HG03469 (cell line): ENCODE data around the gene NUMA1.

Experiments
- ATAC-seq: cut with Tn5 transposase; IDR thresholded peaks from one replicate; pipeline ENCODE4 v1.9.1; 2021; ENCODE audit warnings: mild to moderate bottlenecking, moderate library complexity, moderate number of reproducible peaks; ENCODE audit not compliant: unreplicated experiment

Gene NUMA1

DNA sequence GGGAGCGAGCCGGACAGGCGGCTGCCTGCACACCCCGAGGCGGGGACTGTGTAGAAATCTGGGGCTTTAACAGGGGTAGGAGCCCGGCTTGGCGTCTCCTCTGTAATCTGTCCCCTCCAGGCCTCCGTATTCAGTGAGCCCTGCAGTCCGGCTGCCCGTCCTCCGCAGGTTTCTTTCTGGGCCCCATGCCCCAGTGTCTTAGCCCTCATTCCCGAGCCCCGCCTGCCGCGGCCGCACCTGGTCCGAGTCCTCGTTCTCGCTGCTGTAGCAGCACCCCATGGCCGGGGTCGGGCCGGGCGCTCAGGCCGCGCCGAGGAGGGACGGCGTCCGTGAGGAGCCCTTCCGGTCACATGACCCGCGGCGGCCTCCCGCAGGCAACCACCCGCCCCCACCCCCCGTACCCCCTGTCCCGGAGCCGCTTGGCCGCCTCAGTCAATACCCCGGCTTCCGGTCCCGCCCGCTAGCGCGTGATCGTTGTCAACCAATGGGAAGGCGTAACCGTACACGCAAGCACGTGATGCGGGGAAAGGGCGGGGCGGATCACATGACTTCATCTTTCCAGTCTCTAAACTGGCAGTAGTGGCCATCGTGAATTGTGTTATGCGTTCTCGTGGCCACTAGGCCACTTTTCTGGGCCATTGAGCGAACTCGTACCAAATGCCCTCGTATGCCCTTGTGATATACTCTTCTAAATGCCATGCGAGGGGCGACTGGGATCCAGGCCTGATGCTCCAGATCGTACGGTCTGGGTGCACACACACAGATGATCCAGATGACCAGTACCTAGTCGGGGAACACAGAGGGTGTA, 22.8 kb upstream of the NUMA1 start, which contains the start of gene LAMTOR1:
TSS of gene LAMTOR1 (minus strand) at position 352 of the 808 bp plus-strand sequence. CDS start at position 279, 73 bp downstream.
- peak; percentile 58 for ATAC-seq

DNA sequence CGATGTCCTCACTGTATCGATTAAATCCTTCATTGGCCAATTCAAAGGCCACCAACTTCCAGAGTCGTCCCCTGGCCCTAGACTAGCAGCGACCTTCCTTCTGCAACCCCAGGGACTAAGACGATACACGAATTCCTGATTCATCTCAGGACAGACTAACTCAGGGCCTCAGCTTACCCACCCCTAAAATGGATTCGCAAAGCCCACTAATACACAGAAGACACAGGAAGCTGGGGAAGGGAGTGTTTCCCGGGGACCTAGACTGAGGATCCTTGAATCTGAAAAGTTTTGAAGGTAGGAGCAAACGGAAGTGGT, 22.2 kb upstream of the NUMA1 start:
- ATAC-seq: no peak

DNA sequence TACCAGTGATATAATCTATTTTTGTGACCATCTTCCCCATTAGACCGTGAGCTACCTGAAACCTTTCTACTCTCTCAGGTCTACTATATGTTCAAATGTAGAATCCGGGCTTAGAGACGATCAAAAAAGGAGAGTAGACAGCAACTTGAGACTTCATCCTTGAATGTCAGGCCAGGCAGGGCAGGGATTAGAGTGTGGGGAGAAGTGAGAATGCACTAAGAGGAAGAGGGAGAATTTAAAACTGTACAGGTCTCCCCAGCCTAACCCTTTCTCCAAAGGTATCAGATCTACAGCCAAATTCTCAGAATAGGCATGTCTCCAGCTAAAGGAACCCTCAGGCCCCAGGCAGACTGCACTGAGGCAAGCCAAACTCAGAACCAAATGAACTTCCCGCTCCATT, 21.8 kb upstream of the NUMA1 start:
- ATAC-seq: no peak

DNA sequence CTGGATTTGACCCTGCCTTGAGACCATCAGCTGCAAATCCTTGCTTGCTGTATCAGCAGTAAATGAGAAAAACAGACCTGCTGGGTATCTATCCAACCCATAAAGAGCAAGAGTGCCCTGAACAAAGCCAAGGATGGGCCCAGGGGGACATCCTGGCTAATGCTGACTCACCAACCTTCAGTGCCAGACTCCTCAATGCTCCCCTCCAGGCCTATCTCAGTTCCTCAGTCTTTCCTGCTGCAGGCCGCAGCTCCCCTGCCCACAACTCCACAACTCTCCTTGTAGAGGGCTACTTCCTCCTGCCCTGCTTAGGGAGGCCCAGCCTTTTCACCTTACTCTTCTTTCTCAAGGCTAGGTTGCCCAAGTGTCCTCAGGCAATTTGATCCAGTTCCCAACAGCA, 20.1 kb upstream of the NUMA1 start:
- no peak for ATAC-seq

DNA sequence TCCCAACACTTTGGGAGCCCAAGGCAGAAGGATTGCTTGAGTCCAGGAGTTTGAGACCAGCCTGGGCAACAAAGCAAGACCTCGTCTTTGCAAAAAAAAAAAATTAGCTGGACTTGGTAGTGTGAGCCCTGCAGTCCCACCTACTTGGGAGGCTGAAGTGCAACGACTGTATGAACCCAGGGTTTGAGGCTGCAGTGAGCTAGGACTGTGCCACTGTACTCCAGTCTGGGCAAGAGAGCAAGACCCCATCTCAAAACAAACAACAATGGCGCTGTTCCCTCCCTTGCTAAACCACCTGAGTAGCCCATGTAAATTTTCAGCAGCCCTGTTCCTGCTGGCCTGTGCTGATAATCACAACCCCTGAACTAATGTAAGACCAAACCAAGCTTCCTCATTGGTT, 19.7 kb upstream of the NUMA1 start:
- ATAC-seq: no peak

DNA sequence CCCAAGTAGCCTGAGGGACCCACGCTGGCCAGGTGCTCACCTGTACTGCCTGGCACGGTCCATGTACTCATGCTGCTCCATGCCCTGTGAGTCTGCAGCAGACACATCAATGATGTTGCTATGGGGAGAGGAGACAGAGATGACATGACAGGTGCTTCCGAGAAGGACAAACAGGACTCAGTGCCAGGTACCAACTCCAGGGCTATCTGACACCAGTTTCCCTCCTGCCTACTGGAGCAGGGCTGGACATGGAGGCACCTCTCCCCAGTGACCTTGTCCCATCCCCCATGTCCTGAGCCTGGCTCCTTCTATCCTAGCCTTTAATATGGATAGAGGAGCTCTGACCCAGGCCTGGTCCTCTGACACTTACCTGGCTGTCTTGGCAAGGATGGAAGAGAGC, 18.4 kb upstream of the NUMA1 start:
- no peak for ATAC-seq

DNA sequence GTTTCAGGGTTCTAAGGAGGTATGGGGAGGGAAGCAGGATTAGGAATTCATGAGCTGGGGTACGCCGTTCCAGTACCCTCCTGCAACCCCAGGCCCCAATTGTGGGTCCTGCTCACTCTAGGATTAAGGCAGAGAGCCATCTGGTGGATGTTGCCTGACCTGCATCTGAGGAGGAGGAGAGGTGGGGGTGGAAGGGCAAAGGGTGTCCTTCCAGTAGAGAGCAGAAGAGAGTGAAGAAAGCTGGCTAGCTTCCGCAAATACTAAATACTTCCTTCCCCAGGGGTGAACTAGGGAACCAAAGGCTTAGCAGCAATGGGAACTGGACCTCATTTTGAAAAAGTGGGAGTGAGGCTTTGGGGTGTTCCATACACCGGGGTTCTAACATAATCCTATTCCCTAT, 10.9 kb upstream of the NUMA1 start:
- no peak for ATAC-seq

DNA sequence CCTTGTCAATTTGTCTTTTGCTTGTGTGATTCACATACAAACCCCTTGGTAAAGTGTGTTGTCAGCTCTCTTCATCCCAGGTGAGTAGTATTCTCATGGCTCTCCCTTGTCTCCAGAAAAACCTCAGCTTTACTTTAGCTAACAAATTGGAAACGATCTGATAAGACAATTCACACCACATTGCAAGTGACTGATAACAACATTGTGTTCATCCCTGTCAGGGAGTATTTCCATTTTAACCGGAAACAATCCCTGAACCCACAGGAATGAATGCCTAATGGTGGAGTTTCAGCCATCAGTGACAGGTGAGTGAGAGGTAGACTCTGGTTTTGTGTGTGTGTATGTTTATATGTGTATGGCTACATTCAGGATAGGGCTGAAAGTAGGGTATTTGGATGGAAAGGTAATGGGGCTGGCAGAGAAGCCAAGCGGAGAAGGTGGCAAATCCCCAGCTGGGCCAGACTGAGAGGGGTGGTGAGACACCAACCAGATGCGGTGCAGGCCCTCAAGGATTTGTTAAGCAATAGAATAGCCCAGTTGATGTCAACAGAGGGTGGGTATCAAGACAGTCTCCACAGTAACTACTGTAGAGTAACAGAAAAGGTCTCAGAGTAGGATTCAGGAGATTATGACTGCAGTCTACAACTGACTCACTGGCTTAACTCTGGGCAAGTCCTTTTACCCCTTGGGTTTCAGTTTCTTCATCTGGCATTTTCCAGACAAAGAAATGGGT, 7.9 kb upstream of the NUMA1 start:
- ATAC-seq: no peak

DNA sequence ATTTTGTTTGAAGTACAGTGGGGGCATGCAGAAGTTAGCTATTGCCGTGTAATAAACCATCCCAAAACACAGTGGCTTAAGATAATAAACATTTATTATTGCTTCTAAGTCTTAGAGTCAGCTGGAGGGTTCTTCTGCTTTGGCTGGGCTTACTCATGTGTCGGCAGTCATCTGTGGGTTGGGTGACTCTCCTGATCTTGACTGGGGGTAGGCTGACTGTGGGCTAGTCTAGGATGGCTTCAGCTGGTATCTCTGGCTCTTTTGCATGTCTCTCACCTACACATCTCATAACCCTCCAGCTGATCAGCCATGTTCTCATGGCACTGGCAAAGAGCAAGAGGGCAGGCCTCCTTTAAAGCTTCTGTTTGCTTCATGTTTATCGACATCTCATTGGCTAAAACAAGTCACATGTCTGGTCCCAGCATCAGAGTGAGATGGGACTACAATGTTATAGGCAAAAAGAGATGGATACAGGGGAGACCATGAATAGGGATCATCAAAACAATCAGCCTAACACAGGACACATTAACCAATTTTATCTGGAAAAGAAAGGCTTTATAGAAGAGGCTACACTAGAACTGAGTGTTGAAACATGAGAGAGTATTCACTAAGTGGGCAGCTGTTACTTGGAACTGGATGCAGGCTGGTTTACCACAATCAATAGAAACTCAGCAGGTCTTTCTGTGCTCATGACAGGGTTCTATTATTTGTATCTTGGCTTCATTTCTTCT, 5.4 kb upstream of the NUMA1 start:
- no peak for ATAC-seq

DNA sequence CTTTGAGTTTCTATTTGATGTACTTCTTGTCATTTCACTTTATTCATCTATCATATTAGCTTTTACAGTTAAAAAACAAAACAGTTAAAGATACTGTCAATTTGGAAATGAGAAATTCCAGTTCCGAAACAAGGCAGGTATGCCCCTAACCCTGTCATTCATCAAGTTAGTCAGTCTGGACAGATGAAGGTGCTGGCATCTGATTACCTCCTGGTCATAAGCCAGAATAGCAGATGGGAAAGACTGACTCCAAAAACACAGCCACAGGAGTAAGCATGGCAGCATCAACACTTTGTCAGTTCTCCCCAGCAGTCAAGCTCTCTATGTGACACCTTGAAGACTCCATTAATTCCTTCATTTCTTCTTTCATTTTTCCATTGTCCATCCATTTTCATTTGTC, 4.6 kb upstream of the NUMA1 start:
- no peak for ATAC-seq

DNA sequence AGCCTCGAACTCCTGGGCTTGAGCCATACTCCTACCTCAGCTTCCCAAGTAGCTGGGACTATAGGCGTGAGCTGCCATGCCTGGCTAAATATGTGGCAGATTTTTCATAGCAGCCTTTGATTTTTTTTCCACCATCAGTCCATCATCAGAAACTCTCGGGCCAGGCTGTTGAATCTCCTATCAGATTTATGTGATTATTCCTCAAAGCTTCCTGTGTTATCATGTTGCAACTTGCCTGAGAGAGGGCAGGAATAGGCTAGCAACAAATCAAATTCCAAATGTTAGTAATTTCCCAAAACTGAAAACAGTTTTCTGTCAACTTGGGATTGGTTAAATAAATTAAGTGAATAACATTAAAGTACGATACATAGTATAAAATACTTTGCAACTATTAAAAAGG, 3.7 kb upstream of the NUMA1 start:
- no peak for ATAC-seq

DNA sequence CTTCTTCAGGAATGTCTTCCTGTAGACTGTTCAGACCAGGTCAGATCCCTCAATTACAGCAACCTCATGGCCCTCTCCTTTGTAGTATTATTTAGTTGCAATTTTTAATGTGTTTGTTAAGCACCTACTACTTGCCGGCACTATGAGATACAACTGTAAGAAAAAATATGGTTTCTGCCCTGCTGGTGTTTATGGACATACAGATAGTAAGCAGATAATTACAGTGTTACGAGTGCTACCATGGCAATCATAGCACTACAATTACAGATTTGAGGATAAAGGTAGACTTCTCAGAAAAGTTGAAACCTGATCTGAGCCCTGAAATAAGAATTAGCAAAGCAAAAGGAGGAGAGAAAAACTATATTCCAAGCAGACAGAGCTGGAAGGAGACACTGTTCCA, 3.1 kb upstream of the NUMA1 start:
- no peak for ATAC-seq

DNA sequence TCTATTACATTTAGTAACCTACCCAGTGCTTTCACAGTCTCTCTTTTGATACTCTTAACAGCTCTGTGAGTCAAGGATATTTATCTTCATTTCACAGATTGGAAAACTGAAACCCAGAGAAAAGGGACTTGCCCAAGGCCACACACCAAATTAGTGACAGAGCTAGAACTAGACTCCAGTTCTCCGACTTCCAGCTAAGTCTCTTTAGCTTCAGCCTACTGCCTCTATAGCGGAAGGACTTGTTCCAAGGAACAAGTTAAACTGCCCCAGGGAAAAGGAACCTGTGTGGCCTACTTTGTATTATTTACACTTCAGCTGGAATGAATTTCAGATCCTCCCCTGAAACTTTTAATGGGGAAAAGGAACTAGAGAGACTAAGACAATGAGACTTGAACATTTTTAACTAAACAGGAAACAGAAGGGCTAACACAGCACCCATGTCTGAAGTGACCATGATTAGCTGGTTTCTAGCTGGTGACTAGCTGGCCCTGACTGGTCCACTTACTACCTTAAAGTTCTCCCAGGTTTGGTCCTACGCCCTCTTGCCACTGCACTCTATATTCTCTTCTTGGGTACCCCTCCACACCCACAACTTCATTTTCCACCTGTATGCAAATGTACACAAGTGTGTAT, 1.6 kb upstream of the NUMA1 start:
- ATAC-seq: no peak

DNA sequence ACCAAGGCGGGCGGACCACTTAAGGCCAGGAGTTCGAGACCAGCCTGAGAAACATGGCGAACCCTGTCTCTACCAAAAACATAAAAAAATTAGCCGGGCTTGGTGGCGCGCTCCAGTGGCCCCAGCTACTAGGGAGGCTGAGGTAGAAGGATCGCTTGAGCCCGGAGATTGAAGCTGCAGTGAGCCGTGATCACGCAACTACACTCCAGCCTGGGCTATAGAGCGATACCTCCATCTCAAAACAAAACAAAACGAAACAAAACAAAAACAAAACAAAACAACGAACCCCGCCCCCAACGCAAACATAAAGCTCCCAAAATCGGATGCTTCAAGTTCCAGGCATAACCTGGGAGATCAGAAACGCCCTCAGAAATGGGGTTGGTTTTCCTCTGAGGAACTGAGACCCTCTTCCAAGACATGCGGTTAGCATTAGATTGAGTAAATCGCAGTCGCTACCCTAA, 872 bp upstream of the NUMA1 start:
- no peak for ATAC-seq

DNA sequence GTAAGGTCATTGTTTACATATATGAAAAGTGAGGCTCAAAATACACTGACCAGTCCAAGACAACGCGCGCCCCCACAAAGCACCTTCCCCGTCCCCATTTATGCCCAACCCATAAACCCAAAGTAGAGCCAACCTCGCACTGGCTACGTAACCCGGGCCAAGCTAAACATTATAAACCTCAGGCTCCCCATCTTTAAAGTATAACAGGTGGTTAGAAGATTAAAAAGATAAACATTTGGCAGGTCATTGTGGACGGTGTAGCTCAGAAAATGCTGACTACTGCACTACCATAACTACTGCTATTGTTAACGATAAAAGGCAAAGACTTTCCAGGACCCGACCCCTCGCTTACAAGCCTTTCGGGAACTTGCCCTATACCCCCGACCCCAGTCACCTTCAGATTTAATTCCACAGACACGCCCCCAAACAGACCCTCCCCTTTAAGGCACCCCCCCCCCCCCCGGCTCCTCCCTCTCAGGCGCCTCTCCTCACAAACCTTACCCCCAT, 470 bp downstream of the NUMA1 start:
- no peak for ATAC-seq

DNA sequence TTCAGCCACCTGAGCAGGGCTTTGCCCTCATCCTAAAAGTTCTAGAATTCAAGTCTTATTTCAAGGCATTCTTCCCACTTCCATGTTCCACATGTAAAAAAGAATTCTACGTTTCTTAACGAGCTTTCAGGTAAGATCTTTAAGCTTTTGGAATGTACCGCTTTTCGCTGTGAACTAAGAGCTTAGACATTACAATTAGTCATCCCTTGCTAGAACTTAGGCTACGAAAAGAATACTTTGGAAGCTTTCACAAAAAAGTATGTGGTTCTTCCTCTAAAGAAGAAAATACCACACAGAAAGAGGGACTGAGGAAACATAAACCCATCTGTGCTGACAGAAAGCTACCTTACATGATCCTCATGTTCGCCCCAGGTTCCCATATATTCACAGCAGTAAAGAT, 1.9 kb downstream of the NUMA1 start:
- no peak for ATAC-seq

DNA sequence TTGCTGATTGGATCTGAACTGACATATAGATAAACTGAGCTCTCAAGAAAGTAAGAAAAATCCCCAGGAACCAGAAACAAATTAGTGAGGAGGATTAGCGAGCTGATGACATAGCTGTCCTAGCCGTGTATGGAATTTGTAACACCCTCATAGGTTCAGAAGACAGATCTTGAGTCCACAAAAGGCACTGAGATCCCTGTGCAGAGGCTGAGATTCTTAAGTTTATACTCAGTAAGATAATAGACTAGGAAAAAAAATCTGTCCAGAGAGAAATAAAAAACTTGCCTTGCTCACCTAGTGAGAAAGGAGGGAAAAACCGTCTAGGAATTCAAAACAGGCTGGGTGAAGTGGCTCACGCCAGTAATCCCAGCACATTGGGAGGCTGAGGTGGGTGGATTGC, 4.6 kb downstream of the NUMA1 start:
- ATAC-seq: no peak

DNA sequence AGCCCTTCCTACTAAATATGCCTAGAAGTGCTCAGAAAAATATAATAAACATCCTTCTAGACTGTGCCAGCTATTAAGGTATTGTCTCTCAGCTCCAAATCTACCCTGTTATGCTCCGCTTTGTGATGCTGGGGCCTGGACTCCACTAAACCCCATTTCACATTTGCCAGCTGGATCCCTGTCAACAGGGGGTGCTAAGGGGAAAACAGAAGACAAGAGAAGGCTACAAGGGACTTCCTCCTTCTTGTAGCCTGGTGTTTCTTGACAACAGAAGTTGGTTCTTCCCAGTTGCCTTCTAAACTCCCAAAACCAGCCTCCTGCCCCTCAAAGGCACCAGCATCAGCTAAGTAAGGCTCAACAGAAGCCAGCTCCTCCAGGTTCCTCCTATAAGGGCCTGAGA, 5.2 kb downstream of the NUMA1 start:
- ATAC-seq: no peak

DNA sequence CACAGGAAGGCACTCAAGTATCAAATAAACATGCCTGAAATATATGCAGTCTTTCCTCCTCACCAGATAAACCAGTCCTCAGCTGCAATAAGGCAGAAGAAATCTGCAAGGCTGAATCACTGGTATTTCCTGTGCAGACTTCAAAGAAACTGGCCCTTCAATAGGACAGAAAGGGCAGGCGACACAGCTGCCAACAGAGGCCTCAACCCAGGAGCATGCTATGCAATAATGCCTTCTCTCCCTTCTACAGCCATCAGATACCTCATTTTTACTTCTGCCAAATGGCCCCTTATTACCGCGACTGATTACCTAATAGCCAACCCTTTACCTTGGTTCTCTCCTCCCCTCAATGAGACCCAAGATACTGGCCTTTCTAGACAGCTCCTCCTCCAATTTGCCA, 8.0 kb downstream of the NUMA1 start:
- ATAC-seq: no peak

DNA sequence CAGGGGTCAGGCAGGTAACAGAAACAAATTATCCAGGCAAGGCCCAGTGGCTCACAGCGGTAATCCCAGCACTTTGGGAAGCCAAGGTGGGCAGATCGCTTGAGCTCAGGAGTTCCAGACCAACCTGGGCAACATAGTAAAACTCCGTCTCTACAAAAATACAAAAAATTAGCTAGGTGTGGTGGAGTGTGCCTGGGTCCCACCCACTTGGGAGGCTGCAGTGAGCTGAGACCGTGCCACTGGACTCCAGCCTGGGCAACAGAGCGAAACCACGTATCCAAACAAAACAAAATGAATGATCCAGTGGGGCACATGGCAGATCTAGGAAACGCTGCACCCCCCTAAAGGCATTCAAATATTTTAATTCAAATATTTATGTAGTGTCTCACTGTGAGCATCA, 9.9 kb downstream of the NUMA1 start:
- ATAC-seq: no peak

DNA sequence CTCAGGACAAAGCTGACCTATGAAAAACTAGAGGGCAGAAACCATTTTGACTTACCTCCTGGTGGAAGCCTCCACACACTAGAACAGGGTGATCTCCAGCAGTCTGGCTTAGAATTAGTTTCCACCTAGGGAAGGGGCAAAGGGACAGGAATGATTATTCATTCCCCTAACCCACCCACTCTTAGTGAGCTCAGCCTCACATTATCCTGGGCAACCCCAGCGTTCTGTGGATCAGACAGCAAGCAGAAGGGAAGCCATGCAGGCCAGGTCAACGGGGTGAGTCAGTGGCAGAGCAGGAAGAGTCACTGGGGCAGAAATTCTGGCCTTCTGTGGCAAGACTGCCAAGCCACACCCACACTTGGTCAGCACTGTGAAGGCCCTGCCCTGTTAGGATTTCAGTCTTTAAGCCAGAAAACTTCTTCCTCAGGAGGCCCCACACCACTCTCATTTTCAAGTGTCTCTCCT, 10.5 kb downstream of the NUMA1 start:
- no peak for ATAC-seq
